ENCODE data around the gene FNDC3B.

Gene FNDC3B

GRCh38 chr3:172380632-172381031 is 341.3 kb downstream of the FNDC3B start:
- no peak for DNase-seq

- no peak for DNase-seq
Measured at GRCh38 chr3:172383306-172383796, 344.0 kb downstream of the FNDC3B start.

- no peak for DNase-seq
Measured at GRCh38 chr3:172384836-172385235, 345.5 kb downstream of the FNDC3B start.

GRCh38 chr3:172387728-172388127 is 348.4 kb downstream of the FNDC3B start:
- DNase-seq: no peak

GRCh38 chr3:172388412-172389078 is 349.2 kb downstream of the FNDC3B start:
- no peak for DNase-seq

- no peak for DNase-seq
Measured at GRCh38 chr3:172390792-172391191, 351.4 kb downstream of the FNDC3B start.

GRCh38 chr3:172391592-172392302 is 352.4 kb downstream of the FNDC3B start:
- peak; percentile 57 for DNase-seq

GRCh38 chr3:172394692-172395091 is 355.3 kb downstream of the FNDC3B start:
- DNase-seq: no peak

GRCh38 chr3:172396400-172396799 is 357.0 kb downstream of the FNDC3B start:
- DNase-seq: no peak

GRCh38 chr3:172397716-172398405 is 358.5 kb downstream of the FNDC3B start:
- no peak for DNase-seq

GRCh38 chr3:172398484-172398883 is 359.1 kb downstream of the FNDC3B start:
- no peak for DNase-seq

GRCh38 chr3:172402090-172402489 is 362.7 kb downstream of the FNDC3B start:
- no peak for DNase-seq

- DNase-seq: no peak
Measured at GRCh38 chr3:172402892-172403643, 363.7 kb downstream of the FNDC3B start.

- DNase-seq: no peak
Measured at GRCh38 chr3:172404237-172404962, 365.0 kb downstream of the FNDC3B start.

- no peak for DNase-seq
Measured at GRCh38 chr3:172405914-172406313, 366.5 kb downstream of the FNDC3B start.

- DNase-seq: no peak
Measured at GRCh38 chr3:172407872-172408271, 368.5 kb downstream of the FNDC3B start.

GRCh38 chr3:172410702-172411477 is 371.5 kb downstream of the FNDC3B start:
- DNase-seq: no peak

GRCh38 chr3:172411478-172411947 is 372.1 kb downstream of the FNDC3B start:
- no peak for DNase-seq

GRCh38 chr3:172415323-172415722 is 375.9 kb downstream of the FNDC3B start:
- DNase-seq: no peak

GRCh38 chr3:172437713-172438112 is 398.3 kb downstream of the FNDC3B start:
- no peak for DNase-seq

GRCh38 chr3:172438186-172438585 is 398.8 kb downstream of the FNDC3B start:
- DNase-seq: no peak

Measured in fibroblast of upper back skin (primary cell).